LNCaP clone FGC (cell line): ENCODE measurements around the gene ZDHHC5.

Experiments used
- DNase-seq: peaks from one replicate; pipeline ENCODE4 v3.0.0-alpha.2; 2011; ENCODE audit warnings: low read depth
- H3K4me3 ChIP-seq: 2 replicates; pipeline ENCODE4 v1.5.1; 2011; ENCODE audit warnings: mild to moderate bottlenecking, low read depth, low read length, control low read depth
- CTCF ChIP-seq: IDR thresholded peaks from 2 replicates; pipeline ENCODE4 v1.5.1; 2012; ENCODE audit warnings: mild to moderate bottlenecking; ENCODE audit not compliant: control insufficient read depth, insufficient read depth; ENCODE audit errors: extremely low read depth

ZDHHC5 gene

DNA sequence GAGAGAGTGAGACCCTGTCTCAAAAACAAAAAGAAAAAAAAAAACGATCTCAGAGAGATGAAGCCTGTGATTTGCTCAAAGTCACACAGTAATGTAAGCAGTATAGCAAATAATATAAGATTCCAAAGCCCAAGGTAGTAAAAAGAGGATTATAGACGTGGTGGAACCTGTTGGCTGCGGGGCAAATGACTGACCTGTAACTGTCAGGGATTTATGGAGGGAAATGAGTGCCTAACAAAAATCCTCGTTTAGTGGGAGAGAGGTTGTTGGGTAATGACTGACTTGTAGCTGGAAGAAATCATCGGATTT is 11.1 kb upstream of the ZDHHC5 start:
- H3K4me3 ChIP-seq: peak overlapping the region; percentile 85
- no peak for DNase-seq
- TF ChIP-seq CTCF: no peak

DNA sequence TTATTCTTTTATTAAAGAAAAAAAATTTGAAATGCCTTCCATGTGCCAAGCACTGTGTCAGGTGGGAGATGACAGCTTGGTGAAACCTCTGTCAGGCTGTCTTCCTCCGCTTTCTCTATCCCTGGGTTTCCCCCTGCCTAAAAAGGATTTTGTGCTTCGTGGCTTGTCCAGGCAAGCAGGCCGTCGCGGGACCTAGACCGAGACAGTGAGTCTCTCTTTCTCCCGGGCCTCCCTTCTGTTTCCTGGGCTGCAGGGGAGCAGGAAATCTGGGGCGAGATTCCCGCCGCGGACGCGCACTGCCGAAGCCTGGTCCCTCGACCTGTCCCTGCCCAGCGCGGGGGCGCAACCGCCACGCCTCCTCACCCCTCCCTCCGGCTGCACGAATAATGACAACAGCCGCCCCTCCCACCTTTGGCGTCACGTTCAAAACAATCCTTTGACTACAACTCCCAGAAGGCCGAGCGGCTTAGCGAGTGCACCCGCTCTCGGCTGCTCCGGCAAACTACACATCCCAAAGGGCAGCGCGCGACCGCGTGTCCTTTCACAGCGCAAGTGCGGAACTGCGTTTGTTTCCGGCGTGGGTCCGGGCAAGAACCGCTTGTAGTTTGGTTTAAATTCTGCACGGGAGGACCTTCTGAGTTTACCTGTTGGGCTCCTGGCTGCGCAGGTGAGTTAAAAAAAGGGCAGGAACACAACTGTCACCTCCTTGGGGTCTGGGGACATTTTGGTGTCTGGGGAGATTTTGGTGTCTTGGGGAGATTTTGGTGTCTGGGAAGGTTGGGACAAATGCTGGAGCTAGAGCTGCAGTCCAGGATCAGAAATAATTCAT is 10.5 kb upstream of the ZDHHC5 start, which contains the start of gene CLP1:
CLP1 (plus strand) TSS at position 569 of the 829 bp plus-strand sequence. CDS start 1,715 bp downstream, outside the sequence.
- H3K4me3 ChIP-seq: peak within 1 kb of the TSS; percentile 85
- no peak for TF ChIP-seq CTCF
- DNase-seq: peak; percentile 98

GRCh38 chr11:57658023-57658361 is 9.9 kb upstream of the ZDHHC5 start:
- peak overlapping the region; percentile 85 for H3K4me3 ChIP-seq
- no peak for TF ChIP-seq CTCF
- DNase-seq: no peak

- no peak for DNase-seq
- TF ChIP-seq CTCF: no peak
- no peak overlapping the region for H3K4me3 ChIP-seq
These were observed 8.2 kb upstream of the ZDHHC5 start for GRCh38 chr11:57659669-57660068.

- DNase-seq: no peak
- no peak for TF ChIP-seq CTCF
- no peak overlapping the region for H3K4me3 ChIP-seq
These were observed 5.0 kb upstream of the ZDHHC5 start for GRCh38 chr11:57662893-57663292.

GRCh38 chr11:57663975-57664374 is 3.9 kb upstream of the ZDHHC5 start:
- no peak for DNase-seq
- no peak for TF ChIP-seq CTCF

More at GRCh38 chr11:57663975-57664374, 3.9 kb upstream of the ZDHHC5 start:
- no peak overlapping the region for H3K4me3 ChIP-seq
